K562 (cell line): ENCODE measurements around the gene IQGAP3. TPM values are rescaled to one million over a fixed set of nuclear protein-coding genes. Genes with fewer than 3 reads are reported as not detected.
A peak's percentile ranks its signal among the peaks of the same experiment; 100 is the strongest.

ENCODE experiments used
- MAFK ChIP-seq: IDR thresholded peaks from 2 replicates; pipeline ENCODE4 v1.6.1; 2011; ENCODE audit warnings: low read length, improper control_type of control experiment
- MEIS2 ChIP-seq: fragments of 450-650 bp; IDR thresholded peaks from 2 replicates; pipeline ENCODE4 v1.6.1; 2014; ENCODE audit warnings: mild to moderate bottlenecking; ENCODE audit not compliant: partially characterized antibody
- NONO ChIP-seq, 2 experiments: fragments of 200-400 bp in 1 of 2; fragments of 450-650 bp in 1 of 2; formaldehyde crosslinking in 1 of 2; IDR thresholded peaks; 2 replicates each; pipeline ENCODE4 v1.6.1; 2017; ENCODE audit warnings: low read depth in 2 of 2, mild to moderate bottlenecking in 2 of 2, moderate library complexity in 2 of 2, low read length in 1 of 2
- RFX1 ChIP-seq: fragments of 450-650 bp; IDR thresholded peaks from 2 replicates; pipeline ENCODE4 v1.6.1; 2016; ENCODE audit warnings: mild to moderate bottlenecking, moderate library complexity
- SRSF1 ChIP-seq: fragments of 200-400 bp; formaldehyde crosslinking; IDR thresholded peaks from 2 replicates; pipeline ENCODE4 v1.6.1; 2017; ENCODE audit warnings: mild to moderate bottlenecking, low read depth, low read length, moderate library complexity
- STAT5B ChIP-seq: fragments of 250-450 bp; sonication (Bioruptor Pico); IDR thresholded peaks from 2 replicates; pipeline ENCODE4 v1.8.0; 2021; ENCODE audit warnings: mild to moderate bottlenecking, inconsistent platforms
- SUPT5H ChIP-seq: fragments of 450-650 bp; IDR thresholded peaks from 2 replicates; pipeline ENCODE4 v1.6.1; 2016
- ZBTB17 ChIP-seq: fragments of 450-650 bp; formaldehyde crosslinking; IDR thresholded peaks from 2 replicates; pipeline ENCODE4 v1.4.0; 2020; ENCODE audit warnings: mild to moderate bottlenecking
- polyA plus RNA-seq, 8 experiments: library from polyadenylated mRNA; depleted of rRNA in 4 of 8; stranded (reverse) in 5 of 8; unstranded in 3 of 8; fragments of >200 nt; fragmentation: Nextera tagmentation in 2 of 8; fragmentation: Illumina TruSeq in 1 of 8; extraction: Ambion mirVana in 2 of 8; extraction: Trizol in 1 of 8; gene quantifications; 2 replicates each; pipeline versions ENCODE4 v1.2.1 to v1.2.3, GENCODE V29; 2011 to 2014; ENCODE audit warnings: inconsistent platforms in 1 of 8, missing spikeins in 1 of 8
- total RNA-seq, 7 experiments: library from RNA; depleted of rRNA in 6 of 7; stranded (reverse); fragments of >200 nt in 6 of 7; fragmentation: Illumina TruSeq in 2 of 7; extraction: Trizol in 2 of 7; gene quantifications; 2 replicates each; pipeline versions ENCODE4 v1.2.1 to v1.2.3, GENCODE V29; 2011 to 2021; ENCODE audit warnings: low replicate concordance in 1 of 7
- TF ChIP-seq, protein P1 (sequence below): fragments of 450-650 bp; formaldehyde crosslinking; IDR thresholded peaks from 2 replicates; pipeline ENCODE4 v1.4.0; 2022; ENCODE audit warnings: missing genetic modification characterization
- TF ChIP-seq, protein P2 (sequence below): conservative IDR thresholded peaks from 2 replicates; pipeline ENCODE4 v1.6.1; 2011; ENCODE audit warnings: low read depth, mild to moderate bottlenecking, low read length; ENCODE audit not compliant: control insufficient read depth
- TF ChIP-seq, protein P3 (sequence below): sonication (generic); formaldehyde crosslinking; IDR thresholded peaks from 2 replicates; pipeline ENCODE4 v1.8.0; 2022; ENCODE audit warnings: missing genetic modification reagents, mild to moderate bottlenecking, borderline replicate concordance
- TF ChIP-seq, protein P4 (sequence below): sonication (generic); formaldehyde crosslinking; IDR thresholded peaks from 2 replicates; pipeline ENCODE4 v1.8.1; 2023; ENCODE audit warnings: mild to moderate bottlenecking, missing genetic modification reagents, moderate library complexity
- TF ChIP-seq, protein P5 (sequence below), 2 experiments: fragments of 450-650 bp; conservative IDR thresholded peaks; 2 replicates each; pipeline ENCODE4 v1.6.1; 2017; ENCODE audit warnings: mild to moderate bottlenecking in 2 of 2, moderate library complexity in 2 of 2
- TF ChIP-seq, protein P6 (sequence below): fragments of 250-450 bp; sonication (Bioruptor Pico); IDR thresholded peaks from 2 replicates; pipeline ENCODE4 v1.4.0; 2020

IQGAP3 gene
- total and polyA plus RNA-seq, 9 of the 15 experiments (the other 6 are each of a cell fraction or from before 2014, with no cell fraction given), result 1.4 to 16.6 (median 11.9) TPM

DNA sequence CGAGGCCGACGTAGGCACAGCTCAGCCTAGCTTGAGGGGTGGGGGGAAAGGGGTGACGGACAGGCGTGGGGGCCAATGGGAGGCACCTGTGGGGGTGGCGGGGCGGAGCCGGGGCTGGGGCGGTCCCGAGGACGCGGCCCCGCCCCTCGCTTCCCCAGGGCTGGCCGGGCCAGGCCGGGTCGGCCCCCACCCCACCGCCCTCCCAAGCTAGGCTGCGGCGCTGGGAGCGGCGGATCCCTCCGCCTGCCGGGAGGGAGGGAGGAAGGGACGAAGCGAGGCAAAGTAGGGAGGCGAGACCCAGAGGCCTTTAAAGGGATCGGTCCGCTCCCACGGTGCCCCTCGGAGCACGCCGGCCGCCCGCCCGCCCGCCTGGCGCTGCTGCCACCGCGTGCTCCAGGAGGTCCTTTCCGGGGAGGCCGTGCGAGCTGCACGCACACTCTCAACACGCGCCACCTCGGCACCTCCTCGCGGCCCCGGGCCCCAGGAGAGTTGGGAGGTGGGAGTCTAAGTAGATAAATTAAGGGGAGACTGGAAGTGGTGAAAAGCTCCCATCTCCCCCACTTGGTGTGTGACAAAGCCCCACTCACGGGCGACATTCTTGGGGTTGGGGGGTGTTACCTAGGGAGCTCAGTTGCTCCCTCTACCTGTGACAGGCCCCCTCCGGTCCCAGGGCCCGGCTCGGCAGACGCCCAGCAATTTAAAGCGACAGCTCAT, 71.4 kb downstream of the IQGAP3 start (continued):
- TF ChIP-seq, protein P1, sequence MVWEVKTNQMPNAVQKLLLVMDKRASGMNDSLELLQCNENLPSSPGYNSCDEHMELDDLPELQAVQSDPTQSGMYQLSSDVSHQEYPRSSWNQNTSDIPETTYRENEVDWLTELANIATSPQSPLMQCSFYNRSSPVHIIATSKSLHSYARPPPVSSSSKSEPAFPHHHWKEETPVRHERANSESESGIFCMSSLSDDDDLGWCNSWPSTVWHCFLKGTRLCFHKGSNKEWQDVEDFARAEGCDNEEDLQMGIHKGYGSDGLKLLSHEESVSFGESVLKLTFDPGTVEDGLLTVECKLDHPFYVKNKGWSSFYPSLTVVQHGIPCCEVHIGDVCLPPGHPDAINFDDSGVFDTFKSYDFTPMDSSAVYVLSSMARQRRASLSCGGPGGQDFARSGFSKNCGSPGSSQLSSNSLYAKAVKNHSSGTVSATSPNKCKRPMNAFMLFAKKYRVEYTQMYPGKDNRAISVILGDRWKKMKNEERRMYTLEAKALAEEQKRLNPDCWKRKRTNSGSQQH (CRISPR knock-in tag), result peak; percentile 79; the same call in 1 of the 2 replicates
- TF ChIP-seq ZBTB17 (CRISPR knock-in tag), result peak; percentile 77
- peak; percentile 34 for TF ChIP-seq MEIS2
- TF ChIP-seq RFX1, result no peak
- TF ChIP-seq, protein P2, sequence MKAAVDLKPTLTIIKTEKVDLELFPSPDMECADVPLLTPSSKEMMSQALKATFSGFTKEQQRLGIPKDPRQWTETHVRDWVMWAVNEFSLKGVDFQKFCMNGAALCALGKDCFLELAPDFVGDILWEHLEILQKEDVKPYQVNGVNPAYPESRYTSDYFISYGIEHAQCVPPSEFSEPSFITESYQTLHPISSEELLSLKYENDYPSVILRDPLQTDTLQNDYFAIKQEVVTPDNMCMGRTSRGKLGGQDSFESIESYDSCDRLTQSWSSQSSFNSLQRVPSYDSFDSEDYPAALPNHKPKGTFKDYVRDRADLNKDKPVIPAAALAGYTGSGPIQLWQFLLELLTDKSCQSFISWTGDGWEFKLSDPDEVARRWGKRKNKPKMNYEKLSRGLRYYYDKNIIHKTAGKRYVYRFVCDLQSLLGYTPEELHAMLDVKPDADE, result peak; percentile 2; the same call in 1 of the 2 replicates
- peak; percentile 82 for TF ChIP-seq SUPT5H
- no peak for TF ChIP-seq SRSF1
- TF ChIP-seq, protein P3, sequence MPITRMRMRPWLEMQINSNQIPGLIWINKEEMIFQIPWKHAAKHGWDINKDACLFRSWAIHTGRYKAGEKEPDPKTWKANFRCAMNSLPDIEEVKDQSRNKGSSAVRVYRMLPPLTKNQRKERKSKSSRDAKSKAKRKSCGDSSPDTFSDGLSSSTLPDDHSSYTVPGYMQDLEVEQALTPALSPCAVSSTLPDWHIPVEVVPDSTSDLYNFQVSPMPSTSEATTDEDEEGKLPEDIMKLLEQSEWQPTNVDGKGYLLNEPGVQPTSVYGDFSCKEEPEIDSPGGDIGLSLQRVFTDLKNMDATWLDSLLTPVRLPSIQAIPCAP (CRISPR knock-in tag), result 0 out of 2 replicates have a peak, but pooled peaks have one; percentile 80
- TF ChIP-seq, protein P4, sequence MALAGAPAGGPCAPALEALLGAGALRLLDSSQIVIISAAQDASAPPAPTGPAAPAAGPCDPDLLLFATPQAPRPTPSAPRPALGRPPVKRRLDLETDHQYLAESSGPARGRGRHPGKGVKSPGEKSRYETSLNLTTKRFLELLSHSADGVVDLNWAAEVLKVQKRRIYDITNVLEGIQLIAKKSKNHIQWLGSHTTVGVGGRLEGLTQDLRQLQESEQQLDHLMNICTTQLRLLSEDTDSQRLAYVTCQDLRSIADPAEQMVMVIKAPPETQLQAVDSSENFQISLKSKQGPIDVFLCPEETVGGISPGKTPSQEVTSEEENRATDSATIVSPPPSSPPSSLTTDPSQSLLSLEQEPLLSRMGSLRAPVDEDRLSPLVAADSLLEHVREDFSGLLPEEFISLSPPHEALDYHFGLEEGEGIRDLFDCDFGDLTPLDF (CRISPR knock-in tag), result 0 out of 2 replicates have a peak, but pooled peaks have one; percentile 37
- TF ChIP-seq, protein P5, sequence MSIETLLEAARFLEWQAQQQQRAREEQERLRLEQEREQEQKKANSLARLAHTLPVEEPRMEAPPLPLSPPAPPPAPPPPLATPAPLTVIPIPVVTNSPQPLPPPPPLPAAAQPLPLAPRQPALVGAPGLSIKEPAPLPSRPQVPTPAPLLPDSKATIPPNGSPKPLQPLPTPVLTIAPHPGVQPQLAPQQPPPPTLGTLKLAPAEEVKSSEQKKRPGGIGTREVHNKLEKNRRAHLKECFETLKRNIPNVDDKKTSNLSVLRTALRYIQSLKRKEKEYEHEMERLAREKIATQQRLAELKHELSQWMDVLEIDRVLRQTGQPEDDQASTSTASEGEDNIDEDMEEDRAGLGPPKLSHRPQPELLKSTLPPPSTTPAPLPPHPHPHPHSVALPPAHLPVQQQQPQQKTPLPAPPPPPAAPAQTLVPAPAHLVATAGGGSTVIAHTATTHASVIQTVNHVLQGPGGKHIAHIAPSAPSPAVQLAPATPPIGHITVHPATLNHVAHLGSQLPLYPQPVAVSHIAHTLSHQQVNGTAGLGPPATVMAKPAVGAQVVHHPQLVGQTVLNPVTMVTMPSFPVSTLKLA (conservative IDR thresholded peaks at IDR 0.05), result peak; percentile 95 to 96
- TF ChIP-seq NONO (IDR thresholded peaks at IDR 0.05; ENCODE audit: low read depth in 2 of 2, low read length in 1 of 2), result peak in 1 of 2 experiments; percentile 68; a peak in 2 of 4 replicates
- no peak for TF ChIP-seq STAT5B (CRISPR knock-in tag)
- TF ChIP-seq, protein P6, sequence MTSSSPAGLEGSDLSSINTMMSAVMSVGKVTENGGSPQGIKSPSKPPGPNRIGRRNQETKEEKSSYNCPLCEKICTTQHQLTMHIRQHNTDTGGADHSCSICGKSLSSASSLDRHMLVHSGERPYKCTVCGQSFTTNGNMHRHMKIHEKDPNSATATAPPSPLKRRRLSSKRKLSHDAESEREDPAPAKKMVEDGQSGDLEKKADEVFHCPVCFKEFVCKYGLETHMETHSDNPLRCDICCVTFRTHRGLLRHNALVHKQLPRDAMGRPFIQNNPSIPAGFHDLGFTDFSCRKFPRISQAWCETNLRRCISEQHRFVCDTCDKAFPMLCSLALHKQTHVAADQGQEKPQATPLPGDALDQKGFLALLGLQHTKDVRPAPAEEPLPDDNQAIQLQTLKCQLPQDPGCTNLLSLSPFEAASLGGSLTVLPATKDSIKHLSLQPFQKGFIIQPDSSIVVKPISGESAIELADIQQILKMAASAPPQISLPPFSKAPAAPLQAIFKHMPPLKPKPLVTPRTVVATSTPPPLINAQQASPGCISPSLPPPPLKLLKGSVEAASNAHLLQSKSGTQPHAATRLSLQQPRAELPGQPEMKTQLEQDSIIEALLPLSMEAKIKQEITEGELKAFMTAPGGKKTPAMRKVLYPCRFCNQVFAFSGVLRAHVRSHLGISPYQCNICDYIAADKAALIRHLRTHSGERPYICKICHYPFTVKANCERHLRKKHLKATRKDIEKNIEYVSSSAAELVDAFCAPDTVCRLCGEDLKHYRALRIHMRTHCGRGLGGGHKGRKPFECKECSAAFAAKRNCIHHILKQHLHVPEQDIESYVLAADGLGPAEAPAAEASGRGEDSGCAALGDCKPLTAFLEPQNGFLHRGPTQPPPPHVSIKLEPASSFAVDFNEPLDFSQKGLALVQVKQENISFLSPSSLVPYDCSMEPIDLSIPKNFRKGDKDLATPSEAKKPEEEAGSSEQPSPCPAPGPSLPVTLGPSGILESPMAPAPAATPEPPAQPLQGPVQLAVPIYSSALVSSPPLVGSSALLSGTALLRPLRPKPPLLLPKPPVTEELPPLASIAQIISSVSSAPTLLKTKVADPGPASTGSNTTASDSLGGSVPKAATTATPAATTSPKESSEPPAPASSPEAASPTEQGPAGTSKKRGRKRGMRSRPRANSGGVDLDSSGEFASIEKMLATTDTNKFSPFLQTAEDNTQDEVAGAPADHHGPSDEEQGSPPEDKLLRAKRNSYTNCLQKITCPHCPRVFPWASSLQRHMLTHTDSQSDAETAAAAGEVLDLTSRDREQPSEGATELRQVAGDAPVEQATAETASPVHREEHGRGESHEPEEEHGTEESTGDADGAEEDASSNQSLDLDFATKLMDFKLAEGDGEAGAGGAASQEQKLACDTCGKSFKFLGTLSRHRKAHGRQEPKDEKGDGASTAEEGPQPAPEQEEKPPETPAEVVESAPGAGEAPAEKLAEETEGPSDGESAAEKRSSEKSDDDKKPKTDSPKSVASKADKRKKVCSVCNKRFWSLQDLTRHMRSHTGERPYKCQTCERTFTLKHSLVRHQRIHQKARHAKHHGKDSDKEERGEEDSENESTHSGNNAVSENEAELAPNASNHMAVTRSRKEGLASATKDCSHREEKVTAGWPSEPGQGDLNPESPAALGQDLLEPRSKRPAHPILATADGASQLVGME, result peak; percentile 80; the same call in 1 of the 2 replicates
- peak; percentile 28; the same call in 1 of the 2 replicates for TF ChIP-seq MAFK
